LNCaP clone FGC (cell line): Measurements from ENCODE around the gene ZSCAN1.
A peak's percentile ranks its signal among the peaks of the same experiment; 100 is the strongest.

Source experiments
- DNase-seq: peaks from one replicate; pipeline ENCODE4 v3.0.0-alpha.2; 2011; ENCODE audit warnings: low read depth
- H3K4me3 ChIP-seq: 2 replicates; pipeline ENCODE4 v1.5.1; 2011; ENCODE audit warnings: mild to moderate bottlenecking, low read depth, low read length, control low read depth
- CTCF ChIP-seq: IDR thresholded peaks from 2 replicates; pipeline ENCODE4 v1.5.1; 2012; ENCODE audit warnings: mild to moderate bottlenecking; ENCODE audit not compliant: control insufficient read depth, insufficient read depth; ENCODE audit errors: extremely low read depth

Gene ZSCAN1

GRCh38 chr19:58021541-58022282 is 12.1 kb upstream of the ZSCAN1 start:
- no peak for DNase-seq
- peak; percentile 11; the same call in 1 of the 2 replicates for TF ChIP-seq CTCF
- H3K4me3 ChIP-seq, result no peak overlapping the region

DNA sequence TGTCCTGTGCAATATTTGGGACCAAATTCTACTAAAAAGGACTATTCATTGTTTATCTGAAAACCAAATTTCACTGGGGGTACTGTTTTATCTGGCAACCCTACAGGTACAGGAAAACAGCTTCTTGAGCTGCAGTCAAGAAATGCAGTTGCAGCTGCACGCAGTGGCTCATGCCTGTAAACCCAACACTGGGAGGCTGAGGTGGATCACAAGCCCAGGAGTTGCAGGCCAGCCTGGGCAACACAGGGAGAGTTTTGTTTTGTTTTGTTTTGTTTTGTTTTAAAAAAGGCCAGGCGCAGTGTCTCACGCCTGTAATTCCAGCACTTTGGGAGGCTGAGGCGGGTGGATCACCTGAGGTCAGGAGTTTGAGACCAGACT is 11.6 kb upstream of the ZSCAN1 start:
- TF ChIP-seq CTCF, result no peak
- no peak for DNase-seq
- no peak overlapping the region for H3K4me3 ChIP-seq

GRCh38 chr19:58024661-58025060 is 9.2 kb upstream of the ZSCAN1 start:
- TF ChIP-seq CTCF, result no peak
- DNase-seq, result no peak
- no peak overlapping the region for H3K4me3 ChIP-seq

DNA sequence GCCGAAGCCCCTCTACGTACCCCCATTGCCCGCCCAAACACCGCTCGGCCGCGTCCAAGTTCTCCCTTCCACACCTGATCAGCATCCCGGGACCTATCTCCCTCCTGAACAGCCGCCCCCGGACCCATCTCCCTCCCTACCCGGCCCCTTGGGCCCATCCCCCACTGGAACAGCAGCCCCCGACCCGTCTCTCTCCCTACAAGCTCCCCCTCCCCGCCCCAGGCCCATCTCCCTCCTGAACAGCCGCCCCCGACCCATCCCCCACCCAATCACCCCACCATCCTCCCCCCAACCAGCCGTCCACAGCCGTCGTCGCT is 610 bp downstream of the ZSCAN1 start:
- H3K4me3 ChIP-seq, result no peak overlapping the region
- DNase-seq, result no peak
- TF ChIP-seq CTCF, result no peak

DNA sequence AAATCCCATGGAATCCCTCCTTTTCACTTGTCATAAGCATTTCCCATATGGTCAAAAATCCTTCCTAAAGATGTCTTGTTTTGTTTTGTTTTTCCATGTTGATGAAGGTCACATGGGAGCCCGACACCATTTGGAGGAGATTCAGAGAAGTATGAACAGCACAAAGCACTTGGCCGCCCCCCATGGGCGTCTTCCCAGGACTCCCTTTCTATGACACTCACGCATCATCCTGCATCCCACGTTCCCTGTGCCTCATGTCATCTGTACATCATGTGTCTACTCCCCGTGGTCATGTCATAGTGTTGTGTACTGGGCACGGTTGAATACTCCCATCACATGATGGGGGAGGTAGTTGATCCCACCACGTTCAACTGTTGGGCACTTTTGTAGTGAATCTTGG is 2.0 kb downstream of the ZSCAN1 start:
- DNase-seq, result no peak
- no peak for TF ChIP-seq CTCF
- H3K4me3 ChIP-seq, result no peak overlapping the region

DNA sequence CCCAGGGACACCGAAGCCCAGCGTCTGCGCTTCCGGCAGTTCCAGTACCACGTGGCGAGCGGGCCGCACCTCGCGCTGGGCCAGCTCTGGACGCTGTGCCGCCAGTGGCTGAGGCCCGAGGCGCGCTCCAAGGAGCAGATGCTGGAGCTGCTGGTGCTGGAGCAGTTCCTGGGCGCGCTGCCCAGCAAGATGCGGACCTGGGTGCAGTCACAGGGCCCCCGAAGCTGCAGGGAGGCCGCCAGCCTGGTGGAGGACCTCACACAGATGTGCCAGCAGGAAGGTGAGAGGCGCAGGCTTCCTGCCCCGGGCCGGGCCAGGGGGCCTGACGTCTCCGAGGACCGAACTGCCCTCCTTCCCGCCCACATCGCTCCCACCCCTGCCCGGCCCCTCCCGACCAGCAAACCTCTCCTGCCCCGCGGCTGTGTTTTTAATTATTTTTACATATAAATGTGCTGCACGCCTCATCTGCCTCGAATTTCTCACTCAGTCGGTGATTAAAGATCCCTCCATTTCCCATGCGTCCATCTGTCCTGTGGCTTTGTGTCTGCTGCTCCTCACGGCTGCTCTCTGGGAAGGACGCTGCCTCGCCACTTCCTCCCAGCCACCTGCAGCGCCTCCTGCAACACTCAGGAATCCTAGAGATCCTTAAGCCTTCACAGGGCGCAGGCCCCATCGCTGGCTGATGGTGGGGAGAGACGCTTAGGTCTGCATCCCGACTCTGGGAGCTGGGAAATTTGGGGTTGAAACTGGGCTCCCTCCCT is 4.3 kb downstream of the ZSCAN1 start:
- DNase-seq, result no peak
- no peak overlapping the region for H3K4me3 ChIP-seq
- TF ChIP-seq CTCF, result no peak
